SH-SY5Y (cell line): ENCODE data around the gene CYP27B1.

Experiments used
- GATA2 ChIP-seq: IDR thresholded peaks from 2 replicates; pipeline ENCODE4 v1.6.1; 2011; ENCODE audit warnings: mild to moderate bottlenecking, low read depth, low read length
- GATA3 ChIP-seq: IDR thresholded peaks from 2 replicates; pipeline ENCODE4 v1.6.1; 2011; ENCODE audit warnings: low read depth, mild to moderate bottlenecking, low read length, moderate library complexity

GRCh38 chr12:57772429-57773322, 5.8 kb upstream of the CYP27B1 start, which contains the start of gene EEF1AKMT3:
- TF ChIP-seq GATA2 (no peak), GATA3 (no peak)
